Measurements from ENCODE around the gene KLF15.

The KLF15 gene

DNA sequence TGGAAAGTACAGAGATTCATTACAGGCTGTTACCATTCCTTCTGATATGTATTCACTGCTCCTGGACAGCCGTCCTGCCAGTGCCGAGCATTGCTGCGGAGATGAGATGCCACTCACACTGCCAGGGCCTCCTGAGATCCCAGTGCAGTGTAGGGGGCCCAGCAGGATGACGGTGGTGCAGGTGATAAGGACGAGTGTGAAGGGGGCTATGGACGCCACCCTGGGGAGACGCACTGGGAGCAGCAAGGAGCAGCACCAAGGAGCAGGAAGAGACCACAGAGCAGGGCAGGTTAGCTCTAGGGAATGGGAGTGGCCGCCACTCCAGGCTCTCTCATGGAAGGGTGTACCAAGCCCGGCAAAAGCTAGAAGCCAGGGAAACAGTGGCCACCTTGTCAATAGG is 4.0 kb upstream of the KLF15 start:
- H3K9me2 ChIP-seq (replicated peaks; ENCODE audit: control insufficient read depth, low read length): no peaks in the 10 kb centered on the region
- no peaks in the 10 kb centered on the region for H3K9me3 ChIP-seq (ENCODE audit: control insufficient read depth, insufficient read depth, low read length)
- no peaks in the 10 kb centered on the region for H3K36me3 ChIP-seq (ENCODE audit: control insufficient read depth, low read length)
- H3K4me2 ChIP-seq (ENCODE audit: low read length): no peak overlapping the region
- no peak overlapping the region for H3K4me3 ChIP-seq (ENCODE audit: low read length)
- H3K27me3 ChIP-seq (ENCODE audit: control insufficient read depth, low read length): peaks cover 24% of the 10 kb centered on the region
- no peak overlapping the region for H3K27ac ChIP-seq (ENCODE audit: low read depth, low read length)
- no peaks in the 10 kb centered on the region for H3F3A ChIP-seq (ENCODE audit: control insufficient read depth, insufficient read depth)
- no peak for TF ChIP-seq EZH2phosphoT487 (IDR thresholded peaks at IDR 0.05; ENCODE audit: borderline replicate concordance, low read length)
- TF ChIP-seq, protein P1, sequence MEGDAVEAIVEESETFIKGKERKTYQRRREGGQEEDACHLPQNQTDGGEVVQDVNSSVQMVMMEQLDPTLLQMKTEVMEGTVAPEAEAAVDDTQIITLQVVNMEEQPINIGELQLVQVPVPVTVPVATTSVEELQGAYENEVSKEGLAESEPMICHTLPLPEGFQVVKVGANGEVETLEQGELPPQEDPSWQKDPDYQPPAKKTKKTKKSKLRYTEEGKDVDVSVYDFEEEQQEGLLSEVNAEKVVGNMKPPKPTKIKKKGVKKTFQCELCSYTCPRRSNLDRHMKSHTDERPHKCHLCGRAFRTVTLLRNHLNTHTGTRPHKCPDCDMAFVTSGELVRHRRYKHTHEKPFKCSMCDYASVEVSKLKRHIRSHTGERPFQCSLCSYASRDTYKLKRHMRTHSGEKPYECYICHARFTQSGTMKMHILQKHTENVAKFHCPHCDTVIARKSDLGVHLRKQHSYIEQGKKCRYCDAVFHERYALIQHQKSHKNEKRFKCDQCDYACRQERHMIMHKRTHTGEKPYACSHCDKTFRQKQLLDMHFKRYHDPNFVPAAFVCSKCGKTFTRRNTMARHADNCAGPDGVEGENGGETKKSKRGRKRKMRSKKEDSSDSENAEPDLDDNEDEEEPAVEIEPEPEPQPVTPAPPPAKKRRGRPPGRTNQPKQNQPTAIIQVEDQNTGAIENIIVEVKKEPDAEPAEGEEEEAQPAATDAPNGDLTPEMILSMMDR (IDR thresholded peaks at IDR 0.05; ENCODE audit: low read depth, low read length, poor library complexity, severe bottlenecking): no peak
- no peaks in the 10 kb centered on the region for H3K79me2 ChIP-seq (ENCODE audit: control insufficient read depth, low read length)
- H4K20me1 ChIP-seq (ENCODE audit: control insufficient read depth, insufficient read depth, low read depth, low read length): no peaks in the 10 kb centered on the region
- peaks cover 25% of the 10 kb centered on the region for H3K4me1 ChIP-seq (ENCODE audit: control insufficient read depth, low read length)

DNA sequence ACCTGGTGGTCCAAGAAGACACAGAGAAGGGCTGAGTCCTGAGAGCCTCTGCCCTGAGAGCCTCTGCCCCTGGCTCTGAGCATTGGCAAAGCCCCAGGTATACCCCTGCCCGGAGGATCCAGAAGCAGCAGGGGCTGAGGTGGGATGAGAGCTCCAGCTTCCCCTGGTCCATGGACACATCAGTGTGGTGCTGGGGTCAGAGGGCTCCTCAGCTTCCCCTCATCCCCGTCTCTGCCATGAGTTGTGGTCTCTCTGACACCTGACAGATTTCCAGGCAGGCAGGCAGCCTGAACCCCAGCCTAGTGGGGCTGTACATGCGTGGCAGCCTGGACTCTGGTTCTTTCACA is 3.5 kb upstream of the KLF15 start:
- Histone ChIP-seq H3K79me2 (ENCODE audit: control insufficient read depth, low read length) (no peaks in the 10 kb centered on the region), H3K9me3 (ENCODE audit: control insufficient read depth, insufficient read depth, low read length) (no peaks in the 10 kb centered on the region), H3K4me1 (ENCODE audit: control insufficient read depth, low read length) (peaks cover 30% of the 10 kb centered on the region), H4K20me1 (ENCODE audit: control insufficient read depth, insufficient read depth, low read depth, low read length) (no peaks in the 10 kb centered on the region), H3K36me3 (ENCODE audit: control insufficient read depth, low read length) (no peaks in the 10 kb centered on the region), H3K9me2 (replicated peaks; ENCODE audit: control insufficient read depth, low read length) (no peaks in the 10 kb centered on the region), H3F3A (ENCODE audit: control insufficient read depth, insufficient read depth) (peaks cover under 1% of the 10 kb centered on the region; the same call in 1 of the 2 replicates), H3K27ac (ENCODE audit: low read depth, low read length) (no peak overlapping the region), H3K4me3 (ENCODE audit: low read length) (no peak overlapping the region), H3K4me2 (ENCODE audit: low read length) (no peak overlapping the region), H3K27me3 (ENCODE audit: control insufficient read depth, low read length) (peaks cover 24% of the 10 kb centered on the region)
- TF ChIP-seq, protein P1 (IDR thresholded peaks at IDR 0.05; ENCODE audit: low read depth, low read length, poor library complexity, severe bottlenecking): no peak
- TF ChIP-seq EZH2phosphoT487 (IDR thresholded peaks at IDR 0.05; ENCODE audit: borderline replicate concordance, low read length): no peak

DNA sequence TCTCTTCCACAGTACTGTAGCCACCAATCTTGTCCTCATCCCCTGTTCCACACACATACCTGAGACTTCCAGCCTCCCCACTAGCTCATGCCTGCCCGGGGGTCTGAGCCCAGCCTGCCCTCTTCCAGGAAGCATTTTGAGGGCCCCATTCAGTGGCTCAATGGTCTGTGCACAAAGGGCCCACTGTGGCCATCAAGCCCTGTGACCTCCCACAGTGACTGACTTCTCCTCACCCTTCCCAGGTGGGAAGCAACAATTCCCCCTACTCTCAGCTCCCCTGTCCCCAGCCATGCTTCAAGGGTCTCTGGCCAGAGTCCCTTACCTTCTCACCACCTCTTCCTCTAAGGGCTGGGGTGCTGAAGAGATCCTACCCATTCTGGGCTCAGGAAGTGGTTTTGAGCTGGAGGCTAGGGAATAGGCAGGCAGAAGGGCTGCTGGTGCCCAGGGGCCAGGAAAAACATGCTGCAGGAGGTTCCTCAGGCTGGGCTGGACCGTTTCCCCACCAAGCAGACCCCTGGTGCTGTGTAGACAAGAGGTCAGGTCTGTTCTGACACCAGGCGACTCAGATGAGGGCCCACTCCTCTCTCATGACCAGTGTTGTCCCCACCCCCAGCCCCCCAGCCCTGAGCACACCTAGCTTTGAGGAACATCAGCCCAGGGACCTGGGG is 3.0 kb upstream of the KLF15 start:
- Histone ChIP-seq H3K36me3 (ENCODE audit: control insufficient read depth, low read length) (no peaks in the 10 kb centered on the region), H3K4me2 (ENCODE audit: low read length) (no peak overlapping the region), H4K20me1 (ENCODE audit: control insufficient read depth, insufficient read depth, low read depth, low read length) (no peaks in the 10 kb centered on the region), H3K27ac (ENCODE audit: low read depth, low read length) (no peak overlapping the region), H3K79me2 (ENCODE audit: control insufficient read depth, low read length) (no peaks in the 10 kb centered on the region), H3K9me3 (ENCODE audit: control insufficient read depth, insufficient read depth, low read length) (no peaks in the 10 kb centered on the region), H3K9me2 (replicated peaks; ENCODE audit: control insufficient read depth, low read length) (no peaks in the 10 kb centered on the region), H3F3A (ENCODE audit: control insufficient read depth, insufficient read depth) (peaks cover 6% of the 10 kb centered on the region), H3K27me3 (ENCODE audit: control insufficient read depth, low read length) (peaks cover 24% of the 10 kb centered on the region), H3K4me3 (ENCODE audit: low read length) (no peak overlapping the region), H3K4me1 (ENCODE audit: control insufficient read depth, low read length) (peaks cover 35% of the 10 kb centered on the region)
- TF ChIP-seq EZH2phosphoT487 (IDR thresholded peaks at IDR 0.05; ENCODE audit: borderline replicate concordance, low read length): no peak
- TF ChIP-seq, protein P1 (IDR thresholded peaks at IDR 0.05; ENCODE audit: low read depth, low read length, poor library complexity, severe bottlenecking): no peak
